Endothelial cell (in vitro differentiated cells): ENCODE results near the gene NXPE3. TPM values are rescaled to one million over a fixed set of nuclear protein-coding genes. Genes with fewer than 3 reads are reported as not detected.

Source experiments
- DNase-seq: peaks from one replicate; pipeline ENCODE4 v3.0.0; 2021; ENCODE audit warnings: low spot score
- H3K27ac Mint-ChIP-seq: one replicate; pipeline ENCODE4 v1.8.0; 2021; ENCODE audit warnings: mixed read lengths, inconsistent platforms; ENCODE audit not compliant: unreplicated experiment
- H3K27me3 Mint-ChIP-seq: one replicate; pipeline ENCODE4 v1.8.0; 2021; ENCODE audit warnings: mild to moderate bottlenecking, moderate library complexity, mixed read lengths, inconsistent platforms; ENCODE audit not compliant: unreplicated experiment
- H3K36me3 Mint-ChIP-seq: one replicate; pipeline ENCODE4 v1.8.0; 2021; ENCODE audit warnings: mild to moderate bottlenecking, low read depth, mixed read lengths, inconsistent platforms; ENCODE audit not compliant: unreplicated experiment
- H3K4me1 Mint-ChIP-seq: one replicate; pipeline ENCODE4 v1.8.0; 2021; ENCODE audit warnings: mild to moderate bottlenecking, mixed read lengths, inconsistent platforms; ENCODE audit not compliant: unreplicated experiment
- H3K4me3 Mint-ChIP-seq: one replicate; pipeline ENCODE4 v1.8.0; 2021; ENCODE audit warnings: mild to moderate bottlenecking, mixed read lengths, inconsistent platforms; ENCODE audit not compliant: unreplicated experiment
- H3K9me3 Mint-ChIP-seq: one replicate; pipeline ENCODE4 v1.8.0; 2021; ENCODE audit warnings: mixed read lengths, inconsistent platforms; ENCODE audit not compliant: unreplicated experiment
- total RNA-seq: library from RNA; stranded (reverse); fragmentation: NEBNext Ultra II Directional; extraction: Animal tissue kit (Norgen Biotek cat#: 25700); gene quantifications from one replicate; pipeline ENCODE4 v1.2.1, GENCODE V29; 2021; ENCODE audit not compliant: unreplicated experiment
- TF ChIP-seq, protein P1 (sequence below): fragments of 200-600 bp; sonication (generic); IDR thresholded peaks from one replicate; pipeline ENCODE4 v1.5.0; 2021; ENCODE audit warnings: antibody characterized with exemption; ENCODE audit not compliant: unreplicated experiment

NXPE3 gene
- total RNA-seq, 1 donor from 2014 or later, result 20.3 TPM

DNA sequence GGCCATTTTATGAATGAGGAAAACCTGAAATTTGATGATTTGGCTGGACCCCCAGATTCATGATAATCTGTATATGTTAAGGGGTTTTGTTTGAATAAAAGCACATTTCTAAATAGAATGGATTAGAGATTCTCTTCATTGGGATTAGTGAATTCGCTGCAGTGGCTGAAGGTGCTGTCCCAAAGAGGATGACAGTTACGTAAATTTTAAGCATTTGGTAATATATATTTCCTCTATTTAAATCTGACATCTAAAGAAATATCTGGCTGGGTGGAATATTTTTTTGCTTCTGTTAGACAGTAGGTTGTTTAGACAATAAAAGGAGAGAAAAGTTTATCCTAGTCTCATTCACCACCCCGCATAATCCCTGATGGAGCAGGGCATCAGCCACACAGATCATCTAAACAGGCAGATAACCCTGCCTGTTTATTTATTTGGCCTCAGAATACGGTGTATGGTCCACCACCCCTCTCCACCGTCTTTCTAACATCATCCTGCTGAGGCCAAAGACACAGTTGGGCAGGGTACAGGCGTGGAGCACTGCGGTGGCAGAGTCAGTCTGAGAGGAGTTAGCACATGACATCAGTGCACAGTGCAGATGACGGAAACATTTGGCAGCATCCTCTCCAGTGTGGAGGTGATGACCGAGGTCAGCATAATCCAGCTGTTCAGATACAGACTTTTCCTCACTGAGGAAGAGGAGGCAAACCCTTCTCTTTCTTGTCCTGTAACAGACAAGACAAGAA lies 49.9 kb downstream of the NXPE3 start:
- no peak for DNase-seq
- Mint-ChIP-seq H3K27ac (no peak overlapping the region), H3K9me3 (no peaks in the 10 kb centered on the region), H3K4me1 (peaks cover under 1% of the 10 kb centered on the region), H3K27me3 (peaks cover 3% of the 10 kb centered on the region), H3K36me3 (peaks cover 4% of the 10 kb centered on the region), H3K4me3 (no peak overlapping the region)
- TF ChIP-seq, protein P1, sequence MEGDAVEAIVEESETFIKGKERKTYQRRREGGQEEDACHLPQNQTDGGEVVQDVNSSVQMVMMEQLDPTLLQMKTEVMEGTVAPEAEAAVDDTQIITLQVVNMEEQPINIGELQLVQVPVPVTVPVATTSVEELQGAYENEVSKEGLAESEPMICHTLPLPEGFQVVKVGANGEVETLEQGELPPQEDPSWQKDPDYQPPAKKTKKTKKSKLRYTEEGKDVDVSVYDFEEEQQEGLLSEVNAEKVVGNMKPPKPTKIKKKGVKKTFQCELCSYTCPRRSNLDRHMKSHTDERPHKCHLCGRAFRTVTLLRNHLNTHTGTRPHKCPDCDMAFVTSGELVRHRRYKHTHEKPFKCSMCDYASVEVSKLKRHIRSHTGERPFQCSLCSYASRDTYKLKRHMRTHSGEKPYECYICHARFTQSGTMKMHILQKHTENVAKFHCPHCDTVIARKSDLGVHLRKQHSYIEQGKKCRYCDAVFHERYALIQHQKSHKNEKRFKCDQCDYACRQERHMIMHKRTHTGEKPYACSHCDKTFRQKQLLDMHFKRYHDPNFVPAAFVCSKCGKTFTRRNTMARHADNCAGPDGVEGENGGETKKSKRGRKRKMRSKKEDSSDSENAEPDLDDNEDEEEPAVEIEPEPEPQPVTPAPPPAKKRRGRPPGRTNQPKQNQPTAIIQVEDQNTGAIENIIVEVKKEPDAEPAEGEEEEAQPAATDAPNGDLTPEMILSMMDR, result no peak

DNA sequence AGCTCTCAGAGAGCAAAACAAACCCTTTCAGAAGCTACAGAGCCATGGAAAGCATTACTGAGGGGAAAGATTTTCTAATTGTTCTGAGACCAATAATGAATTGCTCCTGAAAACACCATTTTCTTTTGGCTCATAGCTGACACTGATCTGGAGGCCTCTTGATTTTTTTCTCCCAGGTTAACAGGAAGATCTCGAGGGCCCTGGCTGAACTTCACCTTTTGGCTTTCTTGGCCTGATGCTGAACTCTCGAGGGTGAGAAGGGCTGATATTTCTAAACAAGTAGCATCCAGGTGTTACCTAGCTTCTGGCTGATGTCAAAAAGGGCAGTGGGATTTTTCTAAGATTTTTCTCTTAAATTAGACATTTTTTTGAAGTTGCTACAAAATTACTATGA lies 50.4 kb downstream of the NXPE3 start:
- H3K4me1 Mint-ChIP-seq, result peaks cover 5% of the 10 kb centered on the region

DNA sequence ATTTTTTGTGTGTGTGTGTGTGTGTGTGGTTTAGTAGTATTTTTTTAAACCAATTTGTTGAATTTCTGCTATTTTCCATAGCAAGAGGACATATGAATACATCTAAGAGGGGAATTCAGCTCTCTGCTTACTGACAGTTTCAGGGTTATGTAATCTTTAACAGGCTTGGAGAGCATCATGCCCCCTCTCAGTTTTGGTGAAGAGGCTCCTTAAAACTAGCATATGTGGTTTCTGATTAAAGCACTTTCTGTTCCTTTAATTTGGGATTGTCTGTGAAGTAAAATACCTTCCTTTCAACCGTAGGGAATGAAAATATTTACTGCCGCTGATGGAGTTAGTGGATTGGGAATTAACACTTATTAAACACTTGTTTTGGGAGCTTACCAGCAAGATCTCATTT lies 50.9 kb downstream of the NXPE3 start:
- Mint-ChIP-seq H3K27me3 (peaks cover 1% of the 10 kb centered on the region), H3K36me3 (peaks cover under 1% of the 10 kb centered on the region), H3K4me3 (no peak overlapping the region), H3K9me3 (no peaks in the 10 kb centered on the region), H3K4me1 (peaks cover 5% of the 10 kb centered on the region), H3K27ac (no peak overlapping the region)
- DNase-seq, result no peak
- TF ChIP-seq, protein P1, result no peak

More for the DNA sequence above, 50.4 kb downstream of the NXPE3 start:
- no peak overlapping the region for H3K27ac Mint-ChIP-seq
- no peak for DNase-seq
- H3K27me3 Mint-ChIP-seq, result peaks cover 1% of the 10 kb centered on the region
- H3K36me3 Mint-ChIP-seq, result peaks cover 4% of the 10 kb centered on the region
- H3K9me3 Mint-ChIP-seq, result no peaks in the 10 kb centered on the region
- no peak overlapping the region for H3K4me3 Mint-ChIP-seq
- TF ChIP-seq, protein P1, result no peak

DNA sequence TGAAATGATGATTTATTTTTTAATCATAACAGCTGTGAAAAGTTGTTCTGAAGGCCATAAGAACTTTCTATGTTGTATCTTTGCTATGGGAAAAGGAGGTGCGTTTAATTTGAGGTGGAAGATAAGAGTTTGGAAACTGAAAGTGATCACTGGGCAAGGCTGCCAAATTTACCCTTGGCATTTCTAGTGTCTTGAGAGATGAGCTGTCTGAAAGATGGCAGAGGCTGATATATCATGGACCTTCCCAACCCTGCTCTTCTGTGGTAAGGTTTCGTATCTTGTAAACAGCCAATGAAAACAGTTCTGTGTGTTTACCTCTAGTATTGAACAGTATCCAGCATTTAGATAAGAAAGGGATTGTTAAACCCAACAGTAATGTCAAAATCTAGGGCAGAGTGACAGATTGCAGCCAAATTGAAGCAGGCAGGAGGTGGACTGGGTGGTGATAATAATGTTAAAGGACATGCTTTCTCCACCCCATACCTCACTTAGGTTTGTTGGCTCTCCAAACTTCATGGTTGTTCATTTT lies 54.5 kb downstream of the NXPE3 start:
- H3K4me1 Mint-ChIP-seq, result peaks cover 5% of the 10 kb centered on the region
- H3K36me3 Mint-ChIP-seq, result no peaks in the 10 kb centered on the region
- TF ChIP-seq, protein P1, result no peak
- peaks cover 2% of the 10 kb centered on the region for H3K27me3 Mint-ChIP-seq
- no peak overlapping the region for H3K27ac Mint-ChIP-seq
- H3K4me3 Mint-ChIP-seq, result peak overlapping the region; percentile 4
- no peak for DNase-seq
- H3K9me3 Mint-ChIP-seq, result no peaks in the 10 kb centered on the region

DNA sequence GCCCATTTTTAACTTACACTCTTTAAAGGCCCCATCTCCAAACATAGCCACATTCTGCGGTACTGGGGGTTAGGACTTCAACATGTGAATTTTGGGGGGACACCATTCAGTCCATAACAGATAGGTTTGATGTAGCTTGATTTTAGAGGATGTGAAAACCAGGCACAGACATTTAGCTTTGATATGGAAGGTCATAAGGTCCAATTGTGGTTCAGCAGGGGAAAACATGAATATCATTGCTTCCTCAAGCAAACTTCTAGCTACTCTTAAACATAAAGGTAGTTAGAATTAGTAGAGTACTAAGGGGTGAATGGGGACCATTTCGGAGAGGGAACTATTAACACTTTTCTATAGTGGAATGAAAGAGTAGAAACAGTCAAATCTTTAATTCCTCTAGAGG lies 56.7 kb downstream of the NXPE3 start:
- H3K4me1 Mint-ChIP-seq, result peaks cover 5% of the 10 kb centered on the region
- H3K27ac Mint-ChIP-seq, result no peak overlapping the region
- no peaks in the 10 kb centered on the region for H3K36me3 Mint-ChIP-seq
- DNase-seq, result no peak
- TF ChIP-seq, protein P1, result no peak
- no peak overlapping the region for H3K4me3 Mint-ChIP-seq
- no peaks in the 10 kb centered on the region for H3K9me3 Mint-ChIP-seq
- peaks cover 1% of the 10 kb centered on the region for H3K27me3 Mint-ChIP-seq
